Inferior parietal cortex (tissue), 1 donor: Measurements from ENCODE around the gene FREY1.

Experiments
- DNase-seq: peaks from one replicate; pipeline ENCODE4 v3.0.0-alpha.2; 2016; ENCODE audit errors: extremely low spot score

Gene FREY1

GRCh38 chr11:45928535-45929215 is 21.6 kb upstream of the FREY1 start:
- no peak for DNase-seq

- no peak for DNase-seq
These were observed 20.8 kb upstream of the FREY1 start for GRCh38 chr11:45927684-45928413.

- DNase-seq: no peak
These were observed 20.2 kb upstream of the FREY1 start for GRCh38 chr11:45927332-45927683.

- no peak for DNase-seq
These were observed 19.7 kb upstream of the FREY1 start for GRCh38 chr11:45926536-45927331.

GRCh38 chr11:45926001-45926401 is 18.9 kb upstream of the FREY1 start:
- no peak for DNase-seq

- DNase-seq: no peak
These were observed 18.5 kb upstream of the FREY1 start for GRCh38 chr11:45925550-45925949.

- DNase-seq: no peak
These were observed 17.9 kb upstream of the FREY1 start for GRCh38 chr11:45924927-45925326.

GRCh38 chr11:45924036-45924915 is 17.2 kb upstream of the FREY1 start:
- DNase-seq: no peak

GRCh38 chr11:45922425-45923082 is 15.5 kb upstream of the FREY1 start, which contains the start of gene LARGE2:
LARGE2 (plus strand) TSS chr11:45922656; CDS start chr11:45922883, 227 bp downstream.
- no peak for DNase-seq

GRCh38 chr11:45921561-45922424 is 14.7 kb upstream of the FREY1 start:
- DNase-seq: no peak

GRCh38 chr11:45920531-45921477 is 13.7 kb upstream of the FREY1 start:
- no peak for DNase-seq

- no peak for DNase-seq
These were observed 12.9 kb upstream of the FREY1 start for GRCh38 chr11:45919806-45920530.

GRCh38 chr11:45918962-45919675 is 12.0 kb upstream of the FREY1 start:
- no peak for DNase-seq

- peak; percentile 80 for DNase-seq
These were observed 11.4 kb upstream of the FREY1 start for GRCh38 chr11:45918331-45918941.

GRCh38 chr11:45917623-45918330 is 10.7 kb upstream of the FREY1 start, which contains the start of gene PEX16:
PEX16 (minus strand) TSS chr11:45917877; CDS start chr11:45917811, 66 bp downstream.
- peak; percentile 98 for DNase-seq

GRCh38 chr11:45917286-45917622 is 10.2 kb upstream of the FREY1 start:
- no peak for DNase-seq
